Measurements from ENCODE around the gene ALPP.
"Not testable (repeated sequence)": the region's sequence is repeated elsewhere in the genome, so short reads cannot be mapped to it uniquely, and the experiment has no call there.

The ALPP gene

DNA sequence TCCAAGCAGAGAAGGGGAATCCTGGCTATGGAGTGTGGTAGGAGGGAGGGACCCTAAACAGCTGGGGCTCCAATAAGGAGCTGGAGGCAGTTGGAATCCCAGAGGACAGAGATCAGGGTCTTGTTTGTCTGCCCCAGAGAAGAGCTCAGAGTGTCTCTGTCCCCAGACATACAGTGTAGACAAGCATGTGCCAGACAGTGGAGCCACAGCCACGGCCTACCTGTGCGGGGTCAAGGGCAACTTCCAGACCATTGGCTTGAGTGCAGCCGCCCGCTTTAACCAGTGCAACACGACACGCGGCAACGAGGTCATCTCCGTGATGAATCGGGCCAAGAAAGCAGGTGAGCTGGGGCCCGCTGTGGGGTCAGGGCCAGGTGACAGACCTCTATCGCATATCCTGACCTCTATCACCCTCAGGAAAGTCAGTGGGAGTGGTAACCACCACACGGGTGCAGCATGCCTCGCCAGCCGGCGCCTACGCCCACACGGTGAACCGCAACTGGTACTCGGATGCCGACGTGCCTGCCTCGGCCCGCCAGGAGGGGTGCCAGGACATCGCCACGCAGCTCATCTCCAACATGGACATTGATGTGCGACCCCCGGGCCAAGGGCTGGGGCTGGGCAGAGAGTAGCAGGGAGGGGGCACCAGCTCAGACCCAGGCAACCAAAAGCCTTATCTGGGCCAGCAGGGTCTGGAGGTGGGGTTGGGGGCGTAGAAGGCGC, 29.0 kb downstream of the ALPP start:
- not testable (repeated sequence) for DNase-seq

- not testable (repeated sequence) for DNase-seq
These were observed 29.7 kb downstream of the ALPP start for GRCh38 chr2:232408269-232408668.

- not testable (repeated sequence) for DNase-seq
These were observed 31.1 kb downstream of the ALPP start for GRCh38 chr2:232409617-232410016.

DNA sequence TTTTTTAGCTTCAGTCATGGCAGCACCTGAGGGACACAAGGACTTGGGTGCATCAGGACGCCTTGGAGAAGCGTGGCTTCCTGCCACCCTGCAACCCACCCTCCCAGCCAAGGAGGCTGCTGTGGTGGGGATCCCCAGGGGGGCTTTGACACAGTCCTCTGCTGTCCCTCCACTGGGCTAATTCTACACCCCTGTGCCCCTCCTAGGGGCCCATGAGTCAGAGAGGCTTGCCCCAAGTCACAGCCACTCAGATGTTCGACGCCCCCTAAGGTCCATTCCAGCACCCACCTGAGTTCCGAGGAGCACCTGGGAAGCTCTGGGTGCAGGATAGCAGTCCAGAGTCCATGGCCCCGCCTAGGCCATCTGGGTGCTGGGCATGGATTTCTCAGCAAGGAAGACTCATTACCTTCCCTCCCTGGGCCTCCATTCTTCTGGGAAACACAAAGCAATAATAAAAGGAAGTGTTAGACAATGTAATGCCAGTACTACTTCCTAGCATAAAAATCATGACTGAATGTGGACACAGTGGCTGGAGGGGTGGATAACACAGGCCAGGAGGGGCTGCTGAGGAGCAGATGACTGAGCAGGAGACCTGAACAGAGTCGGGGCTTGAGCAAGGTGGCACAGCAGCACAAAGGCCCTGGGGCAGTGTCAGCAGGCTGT, 31.8 kb downstream of the ALPP start:
- DNase-seq = no peak

GRCh38 chr2:232411901-232412629, 33.5 kb downstream of the ALPP start:
- DNase-seq = no peak

GRCh38 chr2:232412986-232413385, 34.4 kb downstream of the ALPP start:
- DNase-seq = no peak

DNA sequence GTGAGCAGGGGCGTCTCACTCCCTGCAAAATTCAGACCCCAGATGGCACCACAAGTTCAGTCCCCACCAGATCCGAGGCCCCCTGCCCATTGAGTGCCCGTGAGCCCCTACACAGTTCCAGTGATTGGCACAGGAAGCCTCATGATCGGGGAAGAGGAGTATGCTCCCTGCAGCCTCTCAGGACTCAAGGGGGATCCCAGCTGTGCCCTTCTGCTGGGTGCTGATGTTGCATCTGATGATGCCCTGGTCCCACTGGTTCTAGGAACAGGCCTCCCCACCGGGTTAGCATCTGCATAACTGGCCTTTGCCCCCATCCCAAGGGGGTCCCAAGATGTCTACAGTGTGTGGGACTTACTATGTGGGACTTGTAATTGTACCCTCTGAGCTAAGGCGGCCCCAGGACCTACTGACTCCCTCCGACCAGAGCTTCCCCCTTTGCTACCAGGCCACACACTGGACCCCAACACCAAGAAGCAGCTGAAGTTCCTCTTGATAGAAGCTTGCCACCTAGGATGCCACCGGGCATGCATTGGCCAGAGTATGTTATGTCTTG, 36.7 kb downstream of the ALPP start:
- DNase-seq = no peak

- DNase-seq = no peak
These were observed 37.4 kb downstream of the ALPP start for GRCh38 chr2:232415736-232416520.

DNA sequence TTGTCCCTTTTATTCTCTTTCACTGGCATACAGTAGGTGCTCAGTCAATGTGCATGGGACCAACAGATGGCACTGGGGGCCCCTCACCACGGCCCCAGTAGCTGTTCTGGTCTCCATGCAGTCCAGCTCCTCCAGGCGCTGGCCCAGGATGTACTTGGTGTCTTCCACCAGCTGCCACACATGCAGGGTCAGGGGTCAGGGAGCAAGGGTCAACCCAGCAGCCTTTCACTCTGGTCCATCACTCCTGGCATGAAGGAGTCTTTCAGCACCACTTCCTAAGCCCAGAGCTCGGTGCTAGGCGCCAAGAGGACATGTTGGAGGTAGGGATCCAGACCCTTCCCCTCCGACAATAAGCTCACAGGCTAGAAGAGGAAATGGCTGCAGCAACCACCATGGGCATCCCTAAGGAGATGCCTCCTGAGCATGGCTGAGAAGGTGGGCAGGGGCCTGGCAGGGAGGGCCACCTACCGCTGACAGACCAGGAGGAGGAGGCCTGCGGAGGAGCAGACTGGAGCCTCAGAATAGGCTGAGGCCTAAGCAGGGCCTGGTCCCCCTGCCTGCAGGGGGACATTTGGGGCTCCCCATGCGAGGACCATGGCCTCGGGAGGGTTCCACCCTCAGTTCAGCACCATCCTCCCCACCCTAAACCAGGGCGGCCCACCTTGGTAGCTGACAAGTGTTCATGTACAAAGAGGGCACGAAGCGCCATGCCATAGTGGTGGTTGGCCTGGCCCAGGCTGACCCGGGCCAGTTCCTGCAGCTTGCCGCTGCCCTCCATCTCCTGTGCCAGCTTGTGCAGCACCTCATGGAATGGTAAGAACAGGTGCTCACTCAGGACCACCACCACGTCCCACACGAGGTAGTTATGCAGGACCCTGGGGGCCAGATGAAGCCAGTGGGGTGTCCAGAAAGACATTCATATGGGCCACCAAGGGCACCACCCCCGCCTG, 38.2 kb downstream of the ALPP start:
- no peak for DNase-seq

- no peak for DNase-seq
These were observed 38.9 kb downstream of the ALPP start for GRCh38 chr2:232417489-232417888.

GRCh38 chr2:232418056-232418455, 39.5 kb downstream of the ALPP start:
- DNase-seq = no peak

DNA sequence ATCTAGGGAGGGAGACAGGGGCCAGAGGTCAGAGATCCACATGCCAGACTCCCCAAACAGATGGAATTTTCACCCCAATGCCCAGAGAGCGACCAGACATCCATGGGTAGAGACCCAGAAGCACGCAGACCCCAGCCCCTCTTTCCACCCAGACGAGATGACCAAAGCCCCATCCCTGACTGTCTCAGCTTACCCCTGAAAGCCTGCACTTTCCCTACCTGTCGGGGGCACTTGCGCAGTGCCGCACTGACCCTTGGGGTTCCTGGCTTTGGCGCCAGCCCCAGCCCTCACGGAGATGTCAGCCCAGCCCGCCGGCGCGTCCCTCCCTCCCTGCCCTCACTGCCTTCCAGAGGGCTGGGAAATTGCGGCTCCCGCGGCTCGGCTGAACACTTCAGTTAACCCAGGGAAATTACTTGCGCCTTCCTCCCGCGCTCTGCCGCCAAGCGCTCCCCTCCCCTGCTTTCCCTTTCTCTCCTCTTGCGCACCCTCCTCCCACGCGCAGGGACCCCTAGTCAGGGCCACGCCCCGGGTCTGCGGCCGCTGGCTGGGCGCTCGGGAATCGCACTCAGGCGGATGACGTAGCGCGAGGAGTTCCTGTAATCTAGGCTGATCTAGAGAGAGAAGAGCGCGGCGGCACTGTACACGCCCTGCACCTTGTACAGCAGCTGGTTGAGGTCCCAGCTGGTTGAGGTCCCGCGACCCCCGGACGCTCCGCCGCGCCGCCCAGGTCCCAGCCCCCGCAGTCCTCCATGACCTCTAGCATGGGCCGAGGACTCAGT, 40.1 kb downstream of the ALPP start:
- DNase-seq = no peak

- no peak for DNase-seq
These were observed 40.9 kb downstream of the ALPP start for GRCh38 chr2:232419245-232420072.

- DNase-seq = no peak
These were observed 41.5 kb downstream of the ALPP start for GRCh38 chr2:232420073-232420454.

DNA sequence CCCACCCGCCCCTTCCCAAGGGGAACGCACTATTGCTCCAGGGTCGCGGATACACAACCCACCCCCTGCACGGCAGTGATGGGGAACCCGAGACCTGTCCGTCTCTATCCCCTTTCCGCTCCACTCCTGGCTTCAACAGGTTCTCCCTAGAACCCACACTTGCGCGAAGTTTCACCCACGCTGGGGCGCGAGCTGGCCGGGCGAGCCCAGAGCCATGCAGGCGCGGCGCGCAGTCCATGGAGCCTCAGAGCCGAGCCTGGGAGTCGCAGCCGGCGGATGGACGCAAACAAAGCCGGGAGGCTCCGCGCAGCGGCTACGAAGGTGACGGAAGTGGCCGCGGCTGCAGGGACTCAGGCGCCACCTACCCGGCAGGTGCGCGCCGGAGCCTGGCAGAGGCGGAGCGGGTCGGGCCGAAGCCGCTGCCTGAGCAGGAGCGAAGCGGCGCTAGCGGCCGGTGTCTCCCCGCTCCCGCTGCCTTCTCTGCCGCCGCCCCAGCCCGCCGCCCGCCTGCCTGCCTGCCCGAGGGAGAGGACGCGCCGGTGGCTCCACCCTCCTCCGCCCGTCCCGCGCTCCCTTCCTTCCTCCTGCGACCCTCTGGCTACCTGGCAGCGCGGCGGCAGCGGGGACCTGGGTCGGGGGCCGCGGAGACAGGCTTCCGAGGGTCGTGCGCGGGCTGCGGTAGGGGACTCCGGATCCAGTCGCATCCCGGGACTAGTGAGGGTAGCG, 42.1 kb downstream of the ALPP start:
- no peak for DNase-seq

DNA sequence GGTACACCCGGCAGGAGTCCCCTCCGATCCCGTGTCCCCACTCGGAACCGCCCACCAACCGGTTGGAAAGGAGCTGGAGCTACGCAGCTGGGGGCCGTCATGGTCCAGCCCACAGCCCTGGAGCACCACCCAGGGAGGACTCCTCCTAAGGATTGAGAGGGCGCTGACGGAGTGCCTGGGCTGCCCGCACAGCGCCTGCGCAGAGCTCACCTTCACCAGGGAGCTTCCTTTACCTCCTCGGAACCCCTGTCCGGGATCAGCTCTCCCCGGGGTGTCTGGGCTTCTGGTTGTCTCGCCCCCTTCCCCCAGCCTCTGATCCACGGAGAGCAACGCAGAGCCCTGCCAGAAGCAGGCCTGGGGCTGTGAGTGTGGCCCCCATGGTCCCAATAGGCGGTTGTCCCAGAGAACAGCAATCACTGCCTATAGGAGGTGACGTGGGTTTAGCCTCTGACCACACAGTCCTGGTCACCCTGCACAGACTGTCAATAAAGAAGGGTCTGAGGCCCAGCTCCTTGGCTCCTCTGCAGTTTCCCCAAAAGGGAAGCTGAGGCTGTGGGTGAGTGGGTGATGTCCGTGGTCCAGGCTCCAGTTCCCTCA, 42.7 kb downstream of the ALPP start:
- DNase-seq = no peak

DNA sequence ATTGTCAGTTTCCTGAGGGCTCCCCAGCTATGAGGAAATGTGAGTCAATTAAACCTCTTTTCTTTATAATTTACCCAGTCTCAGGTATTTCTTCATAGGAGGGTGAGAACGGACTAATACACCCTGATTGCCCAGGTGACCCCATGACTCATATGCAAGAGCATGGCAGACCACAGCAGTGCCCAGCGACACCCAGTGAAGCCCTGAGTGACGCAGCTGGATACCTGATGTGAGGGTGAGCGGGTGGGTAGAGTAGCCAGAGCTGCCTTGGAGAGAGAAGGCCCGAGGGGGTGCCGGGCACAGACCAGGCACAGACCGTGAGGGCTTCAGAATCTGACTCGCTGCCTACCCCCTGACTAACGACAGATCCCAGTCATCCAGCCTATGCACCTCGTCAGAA, 43.5 kb downstream of the ALPP start:
- no peak for DNase-seq

DNA sequence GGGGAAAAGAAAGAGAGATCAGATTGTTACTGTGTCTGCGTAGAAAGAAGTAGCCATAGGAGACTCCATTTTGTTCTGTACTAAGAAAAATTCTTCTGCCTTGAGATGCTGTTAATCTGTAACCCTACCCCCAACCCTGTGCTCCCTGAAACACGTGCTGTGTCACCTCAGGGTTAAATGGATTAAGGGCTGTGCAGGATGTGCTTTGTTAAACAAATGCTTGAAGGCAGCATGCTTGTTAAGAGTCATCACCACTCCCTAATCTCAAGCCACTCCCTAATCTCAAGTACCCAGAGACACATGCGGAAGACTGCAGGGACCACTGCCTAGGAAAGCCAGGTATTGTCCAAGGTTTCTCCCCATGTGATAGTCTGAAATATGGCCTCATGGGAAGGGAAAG, 44.4 kb downstream of the ALPP start:
- not testable (repeated sequence) for DNase-seq

DNA sequence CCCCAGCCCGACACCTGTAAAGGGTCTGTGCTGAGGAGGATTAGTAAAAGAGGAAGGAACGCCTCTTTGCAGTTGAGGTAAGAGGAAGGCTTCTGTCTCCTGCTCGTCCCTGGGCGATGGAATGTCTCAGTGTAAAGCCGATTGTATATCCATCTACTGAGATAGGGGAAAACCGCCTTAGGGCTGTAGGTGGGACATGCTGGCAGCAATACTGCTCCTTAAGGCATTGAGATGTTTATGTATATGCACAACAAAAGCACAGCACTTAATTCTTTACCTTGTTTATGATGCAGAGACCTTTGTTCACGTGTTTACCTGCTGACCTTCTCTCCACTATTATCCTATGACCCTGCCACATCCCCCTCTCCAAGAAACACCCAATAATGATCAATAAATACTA, 44.9 kb downstream of the ALPP start:
- not testable (repeated sequence) for DNase-seq
